ENCODE data around the gene RBM20. TPM values are rescaled to one million over a fixed set of nuclear protein-coding genes. Genes with fewer than 3 reads are reported as not detected.

Gene RBM20
- total RNA-seq, 1 donor from 2014 or later: 0.58 TPM

DNA sequence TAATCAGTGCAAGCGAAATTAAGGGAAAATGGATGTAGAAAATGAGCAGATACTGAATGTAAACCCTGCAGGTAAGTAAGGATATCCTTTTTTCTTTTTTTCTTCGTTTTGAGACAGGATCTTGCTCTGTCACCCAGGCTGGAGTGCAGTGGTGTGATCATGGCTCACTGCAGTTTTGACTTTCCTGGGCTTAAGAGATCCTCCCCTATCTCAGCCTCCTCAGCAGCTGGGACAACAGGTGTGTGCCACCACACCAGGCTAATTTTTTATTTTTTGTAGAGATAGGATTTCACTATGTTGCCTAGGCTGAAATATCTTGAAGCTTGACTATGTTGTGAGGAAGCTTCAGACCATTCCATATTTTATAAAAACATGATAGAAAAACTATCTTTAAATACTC lies 231.9 kb downstream of the RBM20 start:
- TF ChIP-seq, protein P1, sequence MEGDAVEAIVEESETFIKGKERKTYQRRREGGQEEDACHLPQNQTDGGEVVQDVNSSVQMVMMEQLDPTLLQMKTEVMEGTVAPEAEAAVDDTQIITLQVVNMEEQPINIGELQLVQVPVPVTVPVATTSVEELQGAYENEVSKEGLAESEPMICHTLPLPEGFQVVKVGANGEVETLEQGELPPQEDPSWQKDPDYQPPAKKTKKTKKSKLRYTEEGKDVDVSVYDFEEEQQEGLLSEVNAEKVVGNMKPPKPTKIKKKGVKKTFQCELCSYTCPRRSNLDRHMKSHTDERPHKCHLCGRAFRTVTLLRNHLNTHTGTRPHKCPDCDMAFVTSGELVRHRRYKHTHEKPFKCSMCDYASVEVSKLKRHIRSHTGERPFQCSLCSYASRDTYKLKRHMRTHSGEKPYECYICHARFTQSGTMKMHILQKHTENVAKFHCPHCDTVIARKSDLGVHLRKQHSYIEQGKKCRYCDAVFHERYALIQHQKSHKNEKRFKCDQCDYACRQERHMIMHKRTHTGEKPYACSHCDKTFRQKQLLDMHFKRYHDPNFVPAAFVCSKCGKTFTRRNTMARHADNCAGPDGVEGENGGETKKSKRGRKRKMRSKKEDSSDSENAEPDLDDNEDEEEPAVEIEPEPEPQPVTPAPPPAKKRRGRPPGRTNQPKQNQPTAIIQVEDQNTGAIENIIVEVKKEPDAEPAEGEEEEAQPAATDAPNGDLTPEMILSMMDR (conservative IDR thresholded peaks at IDR 0.05): no peak
- Mint-ChIP-seq H3K36me3 (ENCODE audit: low read depth) (no peaks in the 10 kb centered on the region), H3K27me3 (ENCODE audit: low read depth) (no peaks in the 10 kb centered on the region)

DNA sequence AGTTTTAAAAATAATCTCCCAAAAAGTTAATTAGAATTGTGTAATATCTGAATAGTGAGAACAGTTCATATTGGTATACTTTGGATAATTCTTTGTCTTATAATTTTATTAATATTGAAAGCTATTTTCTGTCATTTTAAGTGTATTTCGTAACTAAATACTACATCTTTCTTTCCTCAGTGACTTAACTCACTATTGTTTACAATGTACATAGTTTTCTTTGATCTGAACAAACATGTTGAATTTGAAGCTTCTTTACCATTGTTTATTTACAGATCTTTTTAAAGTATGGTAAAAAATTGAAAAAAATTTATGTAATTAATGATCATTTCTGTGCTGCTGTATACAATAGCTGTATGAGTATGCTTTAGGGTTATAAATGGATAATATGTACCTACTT lies 232.7 kb downstream of the RBM20 start:
- Mint-ChIP-seq H3K9me3 (no peaks in the 10 kb centered on the region), H3K4me3 (no peak overlapping the region), H3K27me3 (ENCODE audit: low read depth) (no peaks in the 10 kb centered on the region), H3K36me3 (ENCODE audit: low read depth) (no peaks in the 10 kb centered on the region), H3K27ac (ENCODE audit: unreplicated experiment) (no peak overlapping the region), H3K4me1 (peaks cover 11% of the 10 kb centered on the region)
- DNase-seq (ENCODE audit: low read depth, low spot score): no peak
- TF ChIP-seq, protein P1 (conservative IDR thresholded peaks at IDR 0.05): no peak

More for the DNA sequence above, 231.9 kb downstream of the RBM20 start:
- DNase-seq (ENCODE audit: low read depth, low spot score): no peak
- Mint-ChIP-seq H3K4me1 (peaks cover 19% of the 10 kb centered on the region), H3K27ac (ENCODE audit: unreplicated experiment) (no peak overlapping the region), H3K4me3 (no peak overlapping the region), H3K9me3 (no peaks in the 10 kb centered on the region)

DNA sequence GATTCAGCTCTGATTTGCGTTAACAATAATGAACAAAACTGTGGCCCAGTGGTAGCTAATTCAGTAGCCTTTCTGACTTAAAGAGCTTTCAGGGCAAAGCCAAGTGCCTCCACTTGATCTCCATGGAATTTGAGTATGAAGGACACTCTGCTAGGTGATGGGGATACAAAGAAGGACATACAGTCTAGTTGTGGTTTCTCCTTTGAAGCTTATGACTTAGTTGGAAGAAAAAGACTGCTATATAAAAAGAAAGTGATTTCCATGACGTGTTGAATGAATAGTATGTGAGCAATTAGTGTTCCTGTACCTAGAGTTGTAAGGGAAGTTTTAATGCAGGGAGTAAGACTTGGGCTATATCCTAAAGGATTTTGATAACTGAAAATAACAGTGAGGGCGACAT lies 235.9 kb downstream of the RBM20 start:
- TF ChIP-seq, protein P1 (conservative IDR thresholded peaks at IDR 0.05): no peak
- H3K27ac Mint-ChIP-seq (ENCODE audit: unreplicated experiment): no peak overlapping the region
- no peaks in the 10 kb centered on the region for H3K9me3 Mint-ChIP-seq
- no peak for DNase-seq (ENCODE audit: low read depth, low spot score)
- H3K4me3 Mint-ChIP-seq: no peak overlapping the region
- no peaks in the 10 kb centered on the region for H3K27me3 Mint-ChIP-seq (ENCODE audit: low read depth)
- H3K4me1 Mint-ChIP-seq: no peaks in the 10 kb centered on the region
- no peaks in the 10 kb centered on the region for H3K36me3 Mint-ChIP-seq (ENCODE audit: low read depth)

DNA sequence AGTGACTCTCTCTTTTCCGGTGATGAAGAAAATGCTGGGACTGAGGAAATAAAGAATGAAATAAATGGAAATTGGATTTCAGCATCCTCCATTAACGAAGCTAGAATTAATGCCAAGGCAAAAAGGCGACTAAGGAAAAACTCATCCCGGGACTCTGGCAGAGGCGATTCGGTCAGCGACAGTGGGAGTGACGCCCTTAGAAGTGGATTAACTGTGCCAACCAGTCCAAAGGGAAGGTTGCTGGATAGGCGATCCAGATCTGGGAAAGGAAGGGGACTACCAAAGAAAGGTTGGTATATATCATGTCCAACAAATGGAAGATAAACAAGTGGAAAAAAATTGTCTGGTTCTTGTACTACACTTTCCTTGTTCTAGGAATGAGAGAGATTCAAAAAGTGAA lies 237.1 kb downstream of the RBM20 start:
- Mint-ChIP-seq H3K27me3 (ENCODE audit: low read depth) (no peaks in the 10 kb centered on the region), H3K4me3 (no peak overlapping the region), H3K4me1 (no peaks in the 10 kb centered on the region), H3K9me3 (no peaks in the 10 kb centered on the region), H3K36me3 (ENCODE audit: low read depth) (no peaks in the 10 kb centered on the region), H3K27ac (ENCODE audit: unreplicated experiment) (no peak overlapping the region)
- DNase-seq (ENCODE audit: low read depth, low spot score): no peak
- TF ChIP-seq, protein P1 (conservative IDR thresholded peaks at IDR 0.05): no peak

DNA sequence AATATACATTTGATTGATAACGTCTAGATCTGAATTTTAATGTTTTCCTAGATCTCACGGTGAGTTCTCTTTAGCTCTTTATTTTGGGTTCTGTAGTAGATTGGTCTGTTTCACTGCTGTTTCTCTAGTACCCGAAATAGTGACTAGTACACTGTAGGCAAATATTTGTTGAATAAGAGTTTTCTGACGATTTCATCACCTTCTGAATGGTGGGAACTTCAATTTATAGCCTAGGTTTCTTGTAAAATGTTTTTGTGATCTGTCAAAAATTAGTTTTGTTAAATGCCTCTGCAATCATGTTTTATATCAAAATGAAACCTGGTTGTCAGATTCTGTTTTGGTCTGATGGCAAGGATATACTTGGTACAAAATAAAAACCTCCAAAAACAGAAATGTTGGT lies 237.8 kb downstream of the RBM20 start:
- Mint-ChIP-seq H3K9me3 (no peaks in the 10 kb centered on the region), H3K27ac (ENCODE audit: unreplicated experiment) (no peak overlapping the region), H3K27me3 (ENCODE audit: low read depth) (no peaks in the 10 kb centered on the region), H3K4me3 (no peak overlapping the region), H3K36me3 (ENCODE audit: low read depth) (no peaks in the 10 kb centered on the region), H3K4me1 (no peaks in the 10 kb centered on the region)
- no peak for DNase-seq (ENCODE audit: low read depth, low spot score)
- TF ChIP-seq, protein P1 (conservative IDR thresholded peaks at IDR 0.05): no peak

DNA sequence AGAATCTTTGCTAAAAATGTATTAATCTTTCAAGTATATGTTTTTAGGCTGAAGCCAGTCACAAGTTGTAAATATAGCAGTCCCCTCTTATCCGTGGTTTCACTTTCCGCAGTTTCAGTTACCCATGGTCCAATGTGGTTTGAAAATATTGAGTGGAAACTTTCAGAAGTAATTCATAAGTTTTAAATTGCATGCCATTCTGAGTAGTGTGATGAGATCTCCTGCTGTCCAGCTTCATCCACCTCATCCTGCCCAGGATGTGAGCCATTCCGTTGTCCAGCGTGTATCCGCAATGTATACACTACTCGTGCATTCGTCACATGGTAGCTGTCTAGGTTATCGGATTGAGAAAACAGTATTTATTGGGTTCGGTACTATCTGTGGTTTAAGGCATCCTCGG lies 239.8 kb downstream of the RBM20 start:
- no peak for DNase-seq (ENCODE audit: low read depth, low spot score)
- H3K27ac Mint-ChIP-seq (ENCODE audit: unreplicated experiment): no peak overlapping the region
- H3K4me3 Mint-ChIP-seq: no peak overlapping the region
- no peaks in the 10 kb centered on the region for H3K27me3 Mint-ChIP-seq (ENCODE audit: low read depth)
- no peaks in the 10 kb centered on the region for H3K4me1 Mint-ChIP-seq
- no peaks in the 10 kb centered on the region for H3K36me3 Mint-ChIP-seq (ENCODE audit: low read depth)
- TF ChIP-seq, protein P1 (conservative IDR thresholded peaks at IDR 0.05): no peak
- H3K9me3 Mint-ChIP-seq: no peaks in the 10 kb centered on the region
